WTC11 (cell line): ENCODE results near the gene PPIP5K2. TPM values are rescaled to one million over a fixed set of nuclear protein-coding genes. Genes with fewer than 3 reads are reported as not detected.

Experiments
- ATAC-seq: fragments of 200-7000 bp; cut with Tn5 transposase; 2 replicates; pipeline ENCODE4 v1.10.0; 2021; ENCODE audit warnings: mild to moderate bottlenecking, moderate library complexity
- CTCF ChIA-PET: fragments of 300-600 bp; sonication (Branson Sonifier 250); formaldehyde crosslinking; loops from one replicate; lab custom pipeline; 2021; ENCODE audit warnings: antibody characterized with exemption; lab: Charles Lee
- POLR2A ChIA-PET: fragments of 350-600 bp; sonication (Branson Sonifier 250); formaldehyde crosslinking; loops from one replicate; lab custom pipeline; 2021; ENCODE audit warnings: antibody characterized with exemption; lab: Charles Lee
- DNase-seq: peaks from one replicate; pipeline ENCODE4 v3.0.0; 2021; ENCODE audit warnings: low spot score
- H3K27ac Mint-ChIP-seq: 2 replicates; pipeline ENCODE4 v1.8.0; 2021; ENCODE audit warnings: mixed read lengths
- H3K27me3 Mint-ChIP-seq: 2 replicates; pipeline ENCODE4 v1.8.0; 2021; ENCODE audit warnings: low read depth, mild to moderate bottlenecking, moderate library complexity, mixed read lengths
- H3K36me3 Mint-ChIP-seq: 2 replicates; pipeline ENCODE4 v1.8.0; 2021; ENCODE audit warnings: mixed read lengths
- H3K4me1 Mint-ChIP-seq: 2 replicates; pipeline ENCODE4 v1.8.0; 2022; ENCODE audit warnings: mixed read lengths
- H3K4me3 Mint-ChIP-seq: 2 replicates; pipeline ENCODE4 v1.8.0; 2021; ENCODE audit warnings: mild to moderate bottlenecking, moderate library complexity, mixed read lengths
- H3K9me3 Mint-ChIP-seq: 2 replicates; pipeline ENCODE4 v1.8.0; 2021; ENCODE audit warnings: mixed read lengths
- AFF4 ChIP-seq: sonication (generic); formaldehyde crosslinking; IDR thresholded peaks from 2 replicates; pipeline ENCODE4 v1.8.1; 2023; ENCODE audit warnings: mild to moderate bottlenecking, missing genetic modification reagents, borderline replicate concordance
- ARID4B ChIP-seq: sonication (generic); formaldehyde crosslinking; IDR thresholded peaks from 2 replicates; pipeline ENCODE4 v1.8.0; 2023; ENCODE audit warnings: missing genetic modification reagents, mild to moderate bottlenecking, borderline replicate concordance
- E2F4 ChIP-seq: sonication (generic); formaldehyde crosslinking; IDR thresholded peaks from 2 replicates; pipeline ENCODE4 v1.8.1; 2022; ENCODE audit warnings: low read depth, mild to moderate bottlenecking, moderate library complexity, missing genetic modification reagents, borderline replicate concordance
- FOXJ3 ChIP-seq: sonication (generic); formaldehyde crosslinking; IDR thresholded peaks from 2 replicates; pipeline ENCODE4 v1.9.0; 2021; ENCODE audit warnings: missing genetic modification reagents, mild to moderate bottlenecking, borderline replicate concordance
- NR2C2 ChIP-seq: sonication (generic); formaldehyde crosslinking; IDR thresholded peaks from 2 replicates; pipeline ENCODE4 v1.8.0; 2022; ENCODE audit warnings: mild to moderate bottlenecking, missing genetic modification reagents
- OVOL2 ChIP-seq: fragments of 250-450 bp; sonication (Bioruptor Pico); IDR thresholded peaks from 2 replicates; pipeline ENCODE4 v1.9.0; 2021; ENCODE audit warnings: mild to moderate bottlenecking, borderline replicate concordance
- PRDM15 ChIP-seq: sonication (generic); formaldehyde crosslinking; IDR thresholded peaks from 2 replicates; pipeline ENCODE4 v1.8.0; 2022; ENCODE audit warnings: missing genetic modification reagents
- PRRX2 ChIP-seq: fragments of 250-450 bp; sonication (Bioruptor Pico); IDR thresholded peaks from 2 replicates; pipeline ENCODE4 v1.8.0; 2021; ENCODE audit warnings: mild to moderate bottlenecking
- RELA ChIP-seq: sonication (generic); formaldehyde crosslinking; IDR thresholded peaks from 2 replicates; pipeline ENCODE4 v1.8.1; 2022; ENCODE audit warnings: missing genetic modification reagents, mild to moderate bottlenecking, borderline replicate concordance
- SOX15 ChIP-seq: fragments of 250-450 bp; sonication (Bioruptor Pico); IDR thresholded peaks from 2 replicates; pipeline ENCODE4 v1.9.0; 2021; ENCODE audit warnings: mild to moderate bottlenecking
- SP1 ChIP-seq: sonication (generic); formaldehyde crosslinking; conservative IDR thresholded peaks from 2 replicates; pipeline ENCODE4 v1.8.1; 2022; ENCODE audit warnings: missing genetic modification reagents
- ZMAT4 ChIP-seq: fragments of 250-450 bp; sonication (Bioruptor Pico); IDR thresholded peaks from 2 replicates; pipeline ENCODE4 v1.9.0; 2021; ENCODE audit warnings: mild to moderate bottlenecking
- ZNF138 ChIP-seq: sonication (generic); formaldehyde crosslinking; conservative IDR thresholded peaks from 2 replicates; pipeline ENCODE4 v1.8.1; 2022; ENCODE audit warnings: mild to moderate bottlenecking, moderate library complexity, missing genetic modification reagents
- ZNF232 ChIP-seq: sonication (generic); formaldehyde crosslinking; IDR thresholded peaks from 2 replicates; pipeline ENCODE4 v1.8.0; 2022; ENCODE audit warnings: mild to moderate bottlenecking, missing genetic modification reagents
- ZNF263 ChIP-seq: sonication (generic); formaldehyde crosslinking; IDR thresholded peaks from 2 replicates; pipeline ENCODE4 v1.8.1; 2022; ENCODE audit warnings: low read depth, mild to moderate bottlenecking, moderate library complexity, missing genetic modification reagents
- ZNF416 ChIP-seq: fragments of 250-450 bp; sonication (Bioruptor Pico); IDR thresholded peaks from 2 replicates; pipeline ENCODE4 v1.9.0; 2021; ENCODE audit warnings: mild to moderate bottlenecking, inconsistent platforms
- ZNF532 ChIP-seq: fragments of 250-450 bp; sonication (Bioruptor Pico); IDR thresholded peaks from 2 replicates; pipeline ENCODE4 v1.9.0; 2021; ENCODE audit warnings: mild to moderate bottlenecking, borderline replicate concordance
- total RNA-seq: library from RNA; stranded (reverse); gene quantifications from 3 replicates; pipeline ENCODE4 v1.2.3, GENCODE V29; 2021

The PPIP5K2 gene
- total RNA-seq, 1 experiment from 2014 or later, result 67.6 TPM

- no peak for TF ChIP-seq RELA (CRISPR knock-in tag)
- TF ChIP-seq FOXJ3 (CRISPR knock-in tag), result no peak
- no peak for TF ChIP-seq ZMAT4 (CRISPR knock-in tag)
These were observed 5.7 kb upstream of the PPIP5K2 start (continued) for GRCh38 chr5:103114440-103114839.

GRCh38 chr5:103117471-103117991 lies 2.6 kb upstream of the PPIP5K2 start:
- ATAC-seq, result no peak
- Mint-ChIP-seq H3K36me3 (no peaks in the 10 kb centered on the region), H3K9me3 (no peaks in the 10 kb centered on the region), H3K4me1 (peaks cover 24% of the 10 kb centered on the region), H3K4me3 (no peak overlapping the region), H3K27me3 (no peaks in the 10 kb centered on the region), H3K27ac (no peak overlapping the region)
- no peak for DNase-seq
- POLR2A ChIA-PET, result no interaction called here
- CTCF ChIA-PET, result no interaction called here
- no peak for TF ChIP-seq PRDM15 (CRISPR knock-in tag)
- TF ChIP-seq SOX15 (CRISPR knock-in tag), result no peak
- TF ChIP-seq OVOL2 (CRISPR knock-in tag), result no peak
- TF ChIP-seq AFF4, result no peak
- TF ChIP-seq PRRX2 (CRISPR knock-in tag), result no peak
- TF ChIP-seq ARID4B (CRISPR knock-in tag), result no peak
- TF ChIP-seq ZNF232 (CRISPR knock-in tag), result no peak
- no peak for TF ChIP-seq ZNF138 (CRISPR knock-in tag)
- TF ChIP-seq NR2C2 (CRISPR knock-in tag), result no peak
- no peak for TF ChIP-seq SP1
- TF ChIP-seq FOXJ3 (CRISPR knock-in tag), result no peak
- TF ChIP-seq E2F4 (CRISPR knock-in tag), result no peak
- TF ChIP-seq ZNF416 (CRISPR knock-in tag), result no peak
- no peak for TF ChIP-seq ZNF532 (CRISPR knock-in tag)
- TF ChIP-seq ZNF263 (CRISPR knock-in tag), result no peak
